GM23338 (cell line): ENCODE measurements around the gene DTD2. TPM values are rescaled to one million over a fixed set of nuclear protein-coding genes. Genes with fewer than 3 reads are reported as not detected.

Experiments
- ATAC-seq: fragments of 200-7000 bp; cut with Tn5 transposase; 3 replicates; pipeline ENCODE4 v1.9.1; 2020
- DNase-seq: peaks from one replicate; pipeline ENCODE4 v3.0.0-alpha.2; 2015; ENCODE audit warnings: low spot score
- H2AFZ ChIP-seq: fragments of 200-600 bp; sonication (generic); 2 replicates; pipeline ENCODE4 v1.8.0; 2016; ENCODE audit warnings: antibody characterized with exemption, mild to moderate bottlenecking, moderate library complexity
- H3F3A ChIP-seq: fragments of 200-600 bp; sonication (generic); replicated peaks from 2 replicates; pipeline ENCODE4 v1.8.0; 2017; ENCODE audit warnings: antibody characterized with exemption, mixed run types, low read depth
- H3K27ac ChIP-seq: fragments of 200-600 bp; sonication (generic); 2 replicates; pipeline ENCODE4 v1.6.1; 2016; ENCODE audit warnings: low read depth
- H3K27me3 ChIP-seq: fragments of 200-600 bp; sonication (generic); 2 replicates; pipeline ENCODE4 v1.8.0; 2016; ENCODE audit warnings: mild to moderate bottlenecking, mixed run types, moderate library complexity; ENCODE audit not compliant: insufficient read depth
- H3K36me3 ChIP-seq: fragments of 200-600 bp; sonication (generic); 2 replicates; pipeline ENCODE4 v1.8.0; 2016; ENCODE audit warnings: mild to moderate bottlenecking; ENCODE audit not compliant: insufficient read depth
- H3K4me1 ChIP-seq: fragments of 200-600 bp; sonication (generic); 2 replicates; pipeline ENCODE4 v1.8.0; 2016; ENCODE audit warnings: mild to moderate bottlenecking, moderate library complexity; ENCODE audit not compliant: insufficient read depth
- H3K4me2 ChIP-seq: fragments of 200-600 bp; sonication (generic); 2 replicates; pipeline ENCODE4 v1.7.1; 2017; ENCODE audit warnings: mixed run types
- H3K4me3 ChIP-seq: fragments of 200-600 bp; sonication (generic); 2 replicates; pipeline ENCODE4 v1.6.1; 2016; ENCODE audit warnings: mixed run types
- H3K79me2 ChIP-seq: fragments of 200-600 bp; sonication (generic); replicated peaks from 2 replicates; pipeline ENCODE4 v1.8.0; 2017; ENCODE audit warnings: mild to moderate bottlenecking; ENCODE audit not compliant: insufficient read depth
- H3K9me2 ChIP-seq: fragments of 200-600 bp; sonication (generic); 2 replicates; pipeline ENCODE4 v1.8.0; 2017; ENCODE audit not compliant: insufficient read depth
- H4K20me1 ChIP-seq: fragments of 200-600 bp; sonication (generic); replicated peaks from 2 replicates; pipeline ENCODE4 v1.8.0; 2017; ENCODE audit warnings: mild to moderate bottlenecking; ENCODE audit not compliant: insufficient read depth
- H3K27ac Mint-ChIP-seq: 2 replicates; pipeline ENCODE4 v1.8.0; 2020; ENCODE audit warnings: inconsistent platforms, mild to moderate bottlenecking, moderate library complexity, mixed read lengths
- H3K27me3 Mint-ChIP-seq: 3 replicates; pipeline ENCODE4 v1.8.0; 2022; ENCODE audit warnings: low read depth, mild to moderate bottlenecking, moderate library complexity, mixed read lengths, inconsistent platforms; ENCODE audit not compliant: insufficient read depth, poor library complexity
- H3K36me3 Mint-ChIP-seq: 3 replicates; pipeline ENCODE4 v1.8.0; 2021; ENCODE audit warnings: low read depth, mild to moderate bottlenecking, inconsistent platforms, moderate library complexity, mixed read lengths
- H3K4me1 Mint-ChIP-seq: 3 replicates; pipeline ENCODE4 v1.8.0; 2020; ENCODE audit warnings: mild to moderate bottlenecking, inconsistent platforms, mixed read lengths
- H3K4me3 Mint-ChIP-seq: 3 replicates; pipeline ENCODE4 v1.8.0; 2021; ENCODE audit warnings: moderate library complexity, mild to moderate bottlenecking, inconsistent platforms, mixed read lengths
- H3K9me3 Mint-ChIP-seq: 3 replicates; pipeline ENCODE4 v1.8.0; 2020; ENCODE audit warnings: moderate library complexity, mild to moderate bottlenecking, inconsistent platforms, mixed read lengths
- JUNB ChIP-seq: IDR thresholded peaks from one replicate; pipeline ENCODE4 v1.6.1; 2016; ENCODE audit warnings: antibody characterized with exemption; ENCODE audit not compliant: unreplicated experiment
- NANOG ChIP-seq: IDR thresholded peaks from 2 replicates; pipeline ENCODE4 v1.6.1; 2016; ENCODE audit warnings: antibody characterized with exemption, borderline replicate concordance
- STAT1 ChIP-seq: IDR thresholded peaks from one replicate; pipeline ENCODE4 v1.6.1; 2016; ENCODE audit warnings: antibody characterized with exemption; ENCODE audit not compliant: unreplicated experiment
- ZNF331 ChIP-seq: fragments of 250-450 bp; sonication (Bioruptor Pico); IDR thresholded peaks from 2 replicates; pipeline ENCODE4 v1.5.0; 2020; ENCODE audit warnings: low read depth, mild to moderate bottlenecking, moderate library complexity
- polyA plus RNA-seq: library from polyadenylated mRNA; unstranded; fragments of >200 nt; fragmentation: Nextera tagmentation; extraction: Ambion mirVana; gene quantifications from 2 replicates; pipeline ENCODE4 v1.2.1, GENCODE V29; 2016
- total RNA-seq: library from RNA; depleted of rRNA; stranded (reverse); fragments of >200 nt; shearing (Covaris generic); gene quantifications from 2 replicates; pipeline ENCODE4 v1.2.3, GENCODE V29; 2014
- TF ChIP-seq, protein P1 (sequence below): IDR thresholded peaks from one replicate; pipeline ENCODE4 v1.6.1; 2018; ENCODE audit warnings: antibody characterized with exemption; ENCODE audit not compliant: unreplicated experiment
- TF ChIP-seq, protein P2 (sequence below): fragments of 250-450 bp; sonication (Bioruptor Pico); IDR thresholded peaks from 2 replicates; pipeline ENCODE4 v1.5.0; 2020; ENCODE audit warnings: mild to moderate bottlenecking, moderate library complexity

Gene DTD2
- total and polyA plus RNA-seq, 2 experiments from 2014 or later, result 6.3 to 37.5 TPM

DNA sequence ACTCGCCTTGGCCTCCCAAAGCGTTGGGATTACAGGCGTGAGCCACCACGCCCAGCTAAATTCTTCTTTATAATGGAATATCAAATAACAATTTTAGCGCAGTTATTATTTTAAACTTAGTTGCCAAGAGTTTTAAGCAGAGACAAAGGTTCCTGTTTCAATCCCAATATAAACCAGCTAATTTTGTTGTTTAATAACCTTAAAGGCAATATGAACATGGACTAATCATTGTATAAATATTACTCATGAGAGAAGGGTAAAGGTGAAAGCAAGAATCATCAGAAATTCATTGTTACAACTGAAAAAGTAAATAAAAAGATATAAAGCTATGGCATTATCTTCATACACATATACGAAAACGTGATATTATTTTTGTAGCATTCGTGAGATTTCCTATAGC, 8.2 kb downstream of the DTD2 start:
- no peak overlapping the region for H3K4me2 ChIP-seq
- H3K4me1 ChIP-seq, result no peaks in the 10 kb centered on the region
- H3F3A ChIP-seq, result no peaks in the 10 kb centered on the region
- no peak overlapping the region for H3K4me3 ChIP-seq
- H3K27me3 ChIP-seq, result no peaks in the 10 kb centered on the region
- no peaks in the 10 kb centered on the region for H3K4me1 Mint-ChIP-seq
- H3K27me3 Mint-ChIP-seq, result no peaks in the 10 kb centered on the region
- H3K27ac Mint-ChIP-seq, result no peak overlapping the region
- H3K79me2 ChIP-seq, result no peaks in the 10 kb centered on the region
- H2AFZ ChIP-seq, result no peak overlapping the region
- H3K36me3 Mint-ChIP-seq, result peaks cover 24% of the 10 kb centered on the region
- H3K9me3 Mint-ChIP-seq, result no peaks in the 10 kb centered on the region
- H3K27ac ChIP-seq, result no peak overlapping the region
- H3K36me3 ChIP-seq, result peaks cover 12% of the 10 kb centered on the region; the same call in 1 of the 2 replicates
- H4K20me1 ChIP-seq, result no peaks in the 10 kb centered on the region
- DNase-seq, result no peak
- TF ChIP-seq, protein P1, sequence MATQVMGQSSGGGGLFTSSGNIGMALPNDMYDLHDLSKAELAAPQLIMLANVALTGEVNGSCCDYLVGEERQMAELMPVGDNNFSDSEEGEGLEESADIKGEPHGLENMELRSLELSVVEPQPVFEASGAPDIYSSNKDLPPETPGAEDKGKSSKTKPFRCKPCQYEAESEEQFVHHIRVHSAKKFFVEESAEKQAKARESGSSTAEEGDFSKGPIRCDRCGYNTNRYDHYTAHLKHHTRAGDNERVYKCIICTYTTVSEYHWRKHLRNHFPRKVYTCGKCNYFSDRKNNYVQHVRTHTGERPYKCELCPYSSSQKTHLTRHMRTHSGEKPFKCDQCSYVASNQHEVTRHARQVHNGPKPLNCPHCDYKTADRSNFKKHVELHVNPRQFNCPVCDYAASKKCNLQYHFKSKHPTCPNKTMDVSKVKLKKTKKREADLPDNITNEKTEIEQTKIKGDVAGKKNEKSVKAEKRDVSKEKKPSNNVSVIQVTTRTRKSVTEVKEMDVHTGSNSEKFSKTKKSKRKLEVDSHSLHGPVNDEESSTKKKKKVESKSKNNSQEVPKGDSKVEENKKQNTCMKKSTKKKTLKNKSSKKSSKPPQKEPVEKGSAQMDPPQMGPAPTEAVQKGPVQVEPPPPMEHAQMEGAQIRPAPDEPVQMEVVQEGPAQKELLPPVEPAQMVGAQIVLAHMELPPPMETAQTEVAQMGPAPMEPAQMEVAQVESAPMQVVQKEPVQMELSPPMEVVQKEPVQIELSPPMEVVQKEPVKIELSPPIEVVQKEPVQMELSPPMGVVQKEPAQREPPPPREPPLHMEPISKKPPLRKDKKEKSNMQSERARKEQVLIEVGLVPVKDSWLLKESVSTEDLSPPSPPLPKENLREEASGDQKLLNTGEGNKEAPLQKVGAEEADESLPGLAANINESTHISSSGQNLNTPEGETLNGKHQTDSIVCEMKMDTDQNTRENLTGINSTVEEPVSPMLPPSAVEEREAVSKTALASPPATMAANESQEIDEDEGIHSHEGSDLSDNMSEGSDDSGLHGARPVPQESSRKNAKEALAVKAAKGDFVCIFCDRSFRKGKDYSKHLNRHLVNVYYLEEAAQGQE, result no peak
- TF ChIP-seq, protein P2, sequence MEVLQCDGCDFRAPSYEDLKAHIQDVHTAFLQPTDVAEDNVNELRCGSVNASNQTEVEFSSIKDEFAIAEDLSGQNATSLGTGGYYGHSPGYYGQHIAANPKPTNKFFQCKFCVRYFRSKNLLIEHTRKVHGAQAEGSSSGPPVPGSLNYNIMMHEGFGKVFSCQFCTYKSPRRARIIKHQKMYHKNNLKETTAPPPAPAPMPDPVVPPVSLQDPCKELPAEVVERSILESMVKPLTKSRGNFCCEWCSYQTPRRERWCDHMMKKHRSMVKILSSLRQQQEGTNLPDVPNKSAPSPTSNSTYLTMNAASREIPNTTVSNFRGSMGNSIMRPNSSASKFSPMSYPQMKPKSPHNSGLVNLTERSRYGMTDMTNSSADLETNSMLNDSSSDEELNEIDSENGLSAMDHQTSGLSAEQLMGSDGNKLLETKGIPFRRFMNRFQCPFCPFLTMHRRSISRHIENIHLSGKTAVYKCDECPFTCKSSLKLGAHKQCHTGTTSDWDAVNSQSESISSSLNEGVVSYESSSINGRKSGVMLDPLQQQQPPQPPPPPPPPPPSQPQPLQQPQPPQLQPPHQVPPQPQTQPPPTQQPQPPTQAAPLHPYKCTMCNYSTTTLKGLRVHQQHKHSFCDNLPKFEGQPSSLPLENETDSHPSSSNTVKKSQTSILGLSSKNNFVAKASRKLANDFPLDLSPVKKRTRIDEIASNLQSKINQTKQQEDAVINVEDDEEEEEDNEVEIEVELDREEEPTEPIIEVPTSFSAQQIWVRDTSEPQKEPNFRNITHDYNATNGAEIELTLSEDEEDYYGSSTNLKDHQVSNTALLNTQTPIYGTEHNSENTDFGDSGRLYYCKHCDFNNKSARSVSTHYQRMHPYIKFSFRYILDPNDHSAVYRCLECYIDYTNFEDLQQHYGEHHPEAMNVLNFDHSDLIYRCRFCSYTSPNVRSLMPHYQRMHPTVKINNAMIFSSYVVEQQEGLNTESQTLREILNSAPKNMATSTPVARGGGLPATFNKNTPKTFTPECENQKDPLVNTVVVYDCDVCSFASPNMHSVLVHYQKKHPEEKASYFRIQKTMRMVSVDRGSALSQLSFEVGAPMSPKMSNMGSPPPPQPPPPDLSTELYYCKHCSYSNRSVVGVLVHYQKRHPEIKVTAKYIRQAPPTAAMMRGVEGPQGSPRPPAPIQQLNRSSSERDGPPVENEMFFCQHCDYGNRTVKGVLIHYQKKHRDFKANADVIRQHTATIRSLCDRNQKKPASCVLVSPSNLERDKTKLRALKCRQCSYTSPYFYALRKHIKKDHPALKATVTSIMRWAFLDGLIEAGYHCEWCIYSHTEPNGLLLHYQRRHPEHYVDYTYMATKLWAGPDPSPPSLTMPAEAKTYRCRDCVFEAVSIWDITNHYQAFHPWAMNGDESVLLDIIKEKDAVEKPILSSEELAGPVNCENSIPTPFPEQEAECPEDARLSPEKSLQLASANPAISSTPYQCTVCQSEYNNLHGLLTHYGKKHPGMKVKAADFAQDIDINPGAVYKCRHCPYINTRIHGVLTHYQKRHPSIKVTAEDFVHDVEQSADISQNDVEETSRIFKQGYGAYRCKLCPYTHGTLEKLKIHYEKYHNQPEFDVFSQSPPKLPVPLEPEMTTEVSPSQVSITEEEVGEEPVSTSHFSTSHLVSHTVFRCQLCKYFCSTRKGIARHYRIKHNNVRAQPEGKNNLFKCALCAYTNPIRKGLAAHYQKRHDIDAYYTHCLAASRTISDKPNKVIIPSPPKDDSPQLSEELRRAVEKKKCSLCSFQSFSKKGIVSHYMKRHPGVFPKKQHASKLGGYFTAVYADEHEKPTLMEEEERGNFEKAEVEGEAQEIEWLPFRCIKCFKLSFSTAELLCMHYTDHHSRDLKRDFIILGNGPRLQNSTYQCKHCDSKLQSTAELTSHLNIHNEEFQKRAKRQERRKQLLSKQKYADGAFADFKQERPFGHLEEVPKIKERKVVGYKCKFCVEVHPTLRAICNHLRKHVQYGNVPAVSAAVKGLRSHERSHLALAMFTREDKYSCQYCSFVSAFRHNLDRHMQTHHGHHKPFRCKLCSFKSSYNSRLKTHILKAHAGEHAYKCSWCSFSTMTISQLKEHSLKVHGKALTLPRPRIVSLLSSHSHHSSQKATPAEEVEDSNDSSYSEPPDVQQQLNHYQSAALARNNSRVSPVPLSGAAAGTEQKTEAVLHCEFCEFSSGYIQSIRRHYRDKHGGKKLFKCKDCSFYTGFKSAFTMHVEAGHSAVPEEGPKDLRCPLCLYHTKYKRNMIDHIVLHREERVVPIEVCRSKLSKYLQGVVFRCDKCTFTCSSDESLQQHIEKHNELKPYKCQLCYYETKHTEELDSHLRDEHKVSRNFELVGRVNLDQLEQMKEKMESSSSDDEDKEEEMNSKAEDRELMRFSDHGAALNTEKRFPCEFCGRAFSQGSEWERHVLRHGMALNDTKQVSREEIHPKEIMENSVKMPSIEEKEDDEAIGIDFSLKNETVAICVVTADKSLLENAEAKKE, result no peak
- TF ChIP-seq JUNB, result no peak
- TF ChIP-seq NANOG, result no peak
- no peak for TF ChIP-seq STAT1
- no peak for TF ChIP-seq ZNF331 (CRISPR knock-in tag)
- no peak for ATAC-seq
- no peaks in the 10 kb centered on the region for H3K9me2 ChIP-seq
- H3K4me3 Mint-ChIP-seq, result no peak overlapping the region
